Measurements from ENCODE around the gene PURB. TPM values are rescaled to one million over a fixed set of nuclear protein-coding genes. Genes with fewer than 3 reads are reported as not detected.
"Not testable (repeated sequence)": the region's sequence is repeated elsewhere in the genome, so short reads cannot be mapped to it uniquely, and the experiment has no call there.

Gene PURB
- 1 to 10 TPM; 3.7 to 9.0 (median 8.1) TPM for polyA plus RNA-seq

GRCh38 chr7:44885394-44886317 is at the start of gene PURB:
Gene PURB, minus strand, starts transcription at chr7:44885530. Its CDS starts 182 bp downstream, at chr7:44885348.
- peak within 1 kb of the TSS; percentile 87 for H3K27ac ChIP-seq (ENCODE audit: low read depth, low read length)
- 1% methylated on average over 41 to 72 of the region's 72 CpGs for WGBS, 3 donors

DNA sequence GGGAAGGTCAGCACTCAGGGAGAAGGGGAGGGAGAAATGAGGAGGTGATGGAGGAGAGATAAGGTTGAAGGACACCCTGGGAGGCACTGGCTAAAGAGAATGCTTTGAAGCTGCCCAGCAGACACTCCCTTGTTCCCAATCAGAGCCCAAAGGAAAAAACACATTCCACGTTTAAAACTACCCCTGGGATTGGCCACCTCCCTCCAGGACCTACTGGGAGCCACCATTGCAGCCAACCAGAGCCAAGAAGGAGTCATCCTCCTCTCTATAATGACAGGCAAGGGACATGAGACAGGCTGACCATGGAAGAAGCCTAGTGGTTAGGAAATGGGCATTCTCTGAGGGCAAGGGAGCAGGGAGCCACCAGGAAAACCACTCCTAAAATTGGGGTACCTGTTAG is 49.7 kb upstream of the PURB start:
- 12 to 27% (median 13%) methylated on average over 1 of the region's 1 CpG for WGBS, 3 donors
- H3K27ac ChIP-seq (ENCODE audit: low read depth, low read length), result no peak overlapping the region

- H3K27ac ChIP-seq (ENCODE audit: low read depth, low read length), result not testable (repeated sequence)
- WGBS, 3 donors, result 62 to 86% (median 79%) methylated on average over 5 of the region's 5 CpGs
These were observed 49.2 kb upstream of the PURB start for GRCh38 chr7:44934510-44934909.

GRCh38 chr7:44930921-44931320 is 45.6 kb upstream of the PURB start:
- 88 to 94% (median 93%) methylated on average over 6 of the region's 6 CpGs for WGBS, 3 donors
- H3K27ac ChIP-seq (ENCODE audit: low read depth, low read length), result no peak overlapping the region

GRCh38 chr7:44922351-44922694 is 37.0 kb upstream of the PURB start:
- WGBS, 3 donors, result 60 to 68% (median 65%) methylated on average over 8 of the region's 8 CpGs
- no peak overlapping the region for H3K27ac ChIP-seq (ENCODE audit: low read depth, low read length)

DNA sequence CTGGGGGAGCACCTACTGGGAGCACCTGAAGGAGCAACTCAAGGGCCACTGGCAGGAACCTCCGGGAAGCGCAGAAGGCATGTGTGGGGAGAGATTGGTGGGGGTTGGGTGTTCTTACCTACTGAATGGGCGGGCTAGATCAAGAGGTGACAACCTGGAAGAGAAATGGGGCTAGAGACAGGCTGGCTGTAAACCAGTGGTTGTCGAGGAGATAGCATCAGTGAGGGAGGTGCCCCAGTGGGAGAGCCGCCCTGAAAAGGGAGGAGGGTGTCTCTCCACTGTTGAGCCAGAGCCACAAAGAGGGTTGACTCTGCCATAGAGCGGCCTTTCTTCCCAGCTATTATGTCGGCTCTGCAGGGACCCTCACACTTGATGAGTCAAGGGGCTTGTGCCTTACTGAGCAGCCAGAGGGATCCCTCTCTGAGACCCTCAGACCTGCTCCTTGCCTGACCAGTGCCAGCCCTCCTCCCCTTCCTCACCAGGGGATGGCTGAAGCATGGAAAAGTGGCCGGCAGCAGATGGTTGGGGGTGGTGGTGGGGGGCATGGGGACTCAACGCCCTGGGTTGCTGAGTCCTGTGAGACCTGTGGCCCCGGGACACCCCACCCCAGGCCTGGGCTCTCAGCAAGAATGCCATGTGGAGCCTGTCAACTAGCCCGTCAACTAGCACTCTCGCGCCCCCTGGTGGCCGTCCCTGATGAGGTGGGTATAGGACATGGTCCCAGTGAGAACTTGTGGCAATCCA is 36.4 kb upstream of the PURB start:
- WGBS, 3 donors, result 35 to 38% (median 37%) methylated on average over 13 to 14 of the region's 14 CpGs
- H3K27ac ChIP-seq (ENCODE audit: low read depth, low read length), result no peak overlapping the region

DNA sequence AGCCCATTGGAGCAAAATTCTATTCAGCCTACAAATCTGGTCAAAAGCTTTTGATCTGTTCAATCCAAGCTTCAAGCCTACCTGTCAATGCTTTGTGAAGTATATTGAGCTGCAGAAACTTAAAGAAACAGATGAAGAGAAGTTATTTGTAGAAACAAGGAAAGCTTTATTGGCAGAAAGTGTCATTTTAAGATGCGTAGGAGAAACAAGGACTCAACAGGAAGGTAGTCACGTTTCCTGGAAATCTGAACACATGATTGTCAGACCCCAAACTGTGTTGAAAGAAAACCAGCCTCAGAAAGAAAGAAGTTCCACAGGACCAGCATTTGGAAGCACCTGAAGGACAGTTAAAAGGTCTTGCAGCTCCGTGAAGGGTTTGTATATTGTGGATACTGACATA is 34.8 kb upstream of the PURB start:
- WGBS, 3 donors, result 63 to 77% (median 76%) methylated on average over 3 of the region's 3 CpGs
- no peak overlapping the region for H3K27ac ChIP-seq (ENCODE audit: low read depth, low read length)

GRCh38 chr7:44918029-44918428 is 32.7 kb upstream of the PURB start:
- H3K27ac ChIP-seq (ENCODE audit: low read depth, low read length), result no peak overlapping the region

DNA sequence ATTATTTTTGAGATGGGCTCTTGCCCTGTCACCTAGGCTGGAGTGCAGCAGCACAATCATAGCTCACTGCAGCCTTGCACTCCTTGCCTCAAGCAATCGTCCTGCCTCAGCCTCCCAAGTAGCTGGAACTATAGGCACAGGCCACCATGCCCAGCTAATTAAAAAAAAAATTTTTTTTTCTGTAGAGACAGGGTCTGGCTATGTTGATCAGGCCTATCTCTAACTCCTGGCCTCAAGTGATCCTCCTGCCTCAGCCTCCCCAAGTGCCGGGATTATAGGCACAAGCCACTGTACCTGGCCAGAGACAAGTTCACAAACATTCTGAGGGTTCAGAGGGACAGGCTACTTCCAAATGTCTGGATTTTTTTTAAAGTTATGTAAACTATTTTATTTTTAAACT is 32.1 kb upstream of the PURB start:
- H3K27ac ChIP-seq (ENCODE audit: low read depth, low read length), result no peak overlapping the region
- 89 to 95% (median 91%) methylated on average over 2 of the region's 2 CpGs for WGBS, 3 donors

DNA sequence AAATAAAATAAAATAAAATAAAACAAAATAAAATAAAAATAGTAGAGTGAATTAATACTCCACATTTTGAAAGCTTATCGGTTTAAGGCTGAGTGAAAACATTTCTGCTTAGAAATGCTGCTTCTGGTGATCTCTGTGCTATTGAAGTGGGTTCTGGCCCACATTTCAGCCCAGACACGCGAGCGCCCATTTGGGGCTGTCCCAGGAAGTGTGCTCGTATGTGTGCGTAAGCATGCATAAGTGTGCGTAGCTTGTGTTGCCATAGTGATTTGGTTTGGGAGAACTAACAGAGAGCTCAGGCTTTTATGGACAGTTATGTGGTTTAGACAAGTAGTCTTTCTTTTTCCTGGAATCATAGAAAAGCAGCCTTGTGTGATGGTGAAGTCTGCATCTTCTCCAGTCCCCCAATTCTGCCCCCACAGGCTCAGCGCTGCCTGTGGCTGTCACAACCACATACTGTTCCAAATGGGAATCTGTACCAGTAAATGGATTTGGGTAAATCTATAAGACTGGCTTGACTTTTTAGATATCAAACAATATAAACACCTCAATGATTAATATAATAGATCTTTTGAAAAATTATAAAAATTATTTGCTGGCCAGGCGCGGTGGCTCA is 29.8 kb upstream of the PURB start:
- no peak overlapping the region for H3K27ac ChIP-seq (ENCODE audit: low read depth, low read length)
- WGBS, 3 donors, result 71 to 82% (median 73%) methylated on average over 10 of the region's 10 CpGs

DNA sequence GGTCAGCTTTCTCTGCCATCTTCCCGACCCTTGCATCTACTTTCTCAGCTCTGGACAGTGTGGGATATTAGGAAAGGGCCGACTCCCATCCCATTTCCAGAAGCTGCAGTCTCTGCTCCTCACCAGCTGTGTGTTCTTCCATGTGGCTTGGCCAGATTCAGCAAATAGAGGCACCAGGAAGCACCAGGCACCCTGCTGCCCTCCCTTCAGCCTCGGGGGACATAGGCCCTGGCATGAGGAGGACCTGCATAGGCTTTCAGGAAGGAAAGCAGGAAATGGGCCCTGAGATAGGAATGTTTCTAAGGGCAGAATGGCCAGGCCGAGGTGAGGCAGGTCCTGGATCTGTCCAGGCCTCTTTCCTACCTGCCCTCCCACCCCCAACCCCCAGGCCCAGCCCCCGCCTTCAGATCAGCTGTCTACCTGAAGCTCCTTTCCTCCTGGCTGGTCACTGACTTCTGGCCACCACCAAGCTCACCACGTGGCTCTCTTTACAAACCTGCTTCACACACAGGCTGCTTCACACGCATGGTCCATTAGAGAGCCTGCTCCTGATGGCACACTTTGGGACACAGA is 27.5 kb upstream of the PURB start:
- 30 to 58% (median 56%) methylated on average over 7 of the region's 7 CpGs for WGBS, 3 donors
- H3K27ac ChIP-seq (ENCODE audit: low read depth, low read length), result no peak overlapping the region

GRCh38 chr7:44911911-44912310 is 26.6 kb upstream of the PURB start:
- WGBS, 3 donors, result 54 to 71% (median 69%) methylated on average over 8 of the region's 8 CpGs
- no peak overlapping the region for H3K27ac ChIP-seq (ENCODE audit: low read depth, low read length)

GRCh38 chr7:44909596-44910389 is 24.5 kb upstream of the PURB start:
- H3K27ac ChIP-seq (ENCODE audit: low read depth, low read length), result no peak overlapping the region
- WGBS, 3 donors, result 85 to 92% (median 88%) methylated on average over 8 of the region's 8 CpGs

GRCh38 chr7:44906965-44907364 is 21.6 kb upstream of the PURB start:
- no peak overlapping the region for H3K27ac ChIP-seq (ENCODE audit: low read depth, low read length)
- 80 to 90% (median 83%) methylated on average over 8 of the region's 8 CpGs for WGBS, 3 donors

GRCh38 chr7:44905002-44905635 is 19.8 kb upstream of the PURB start:
- WGBS, 3 donors, result 80 to 89% (median 85%) methylated on average over 12 of the region's 12 CpGs

DNA sequence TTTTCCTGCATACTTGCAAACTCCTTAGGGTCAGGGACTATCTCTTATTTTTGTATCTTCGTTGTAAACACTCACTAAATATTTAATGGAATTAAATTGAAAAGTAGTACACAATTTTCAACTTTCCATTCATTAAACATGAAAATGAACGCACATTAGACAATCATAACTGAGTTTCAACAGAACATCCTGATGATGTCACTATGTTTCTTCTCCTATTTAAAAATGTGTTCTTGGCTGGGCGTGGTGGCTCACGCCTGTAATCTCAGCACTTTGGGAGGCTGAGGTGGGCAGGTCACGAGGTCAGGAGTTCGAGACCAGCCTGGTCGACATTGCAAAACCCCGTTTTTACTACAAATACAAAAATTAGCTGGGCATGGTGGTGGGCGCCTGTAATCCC is 14.1 kb upstream of the PURB start:
- WGBS, 3 donors, result 84 to 95% (median 85%) methylated on average over 9 of the region's 9 CpGs
- no peak overlapping the region for H3K27ac ChIP-seq (ENCODE audit: low read depth, low read length)

More at GRCh38 chr7:44905002-44905635, 19.8 kb upstream of the PURB start:
- H3K27ac ChIP-seq (ENCODE audit: low read depth, low read length), result no peak overlapping the region

DNA sequence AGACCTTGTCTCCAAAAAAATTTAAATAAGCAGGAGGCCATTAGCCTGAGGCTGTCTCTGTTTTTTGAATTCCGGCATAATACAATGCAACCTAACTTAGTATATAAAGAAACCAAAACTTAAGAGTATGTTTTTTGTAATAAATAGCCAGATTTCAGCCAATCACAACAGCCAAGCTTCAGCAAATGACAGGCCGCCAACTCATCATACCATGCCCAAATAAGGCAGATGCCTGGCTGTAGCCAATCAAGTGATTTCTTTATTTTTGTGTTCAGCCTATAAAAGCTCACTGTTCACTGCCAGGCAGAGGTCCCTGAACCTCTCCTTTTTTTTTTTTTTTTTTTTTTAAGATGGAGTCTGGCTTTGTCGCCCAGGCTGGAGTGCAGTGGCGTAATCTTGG is 12.7 kb upstream of the PURB start:
- H3K27ac ChIP-seq (ENCODE audit: low read depth, low read length), result no peak overlapping the region
- 96 to 99% (median 98%) methylated on average over 4 of the region's 4 CpGs for WGBS, 3 donors

GRCh38 chr7:44897309-44897708 is 12.0 kb upstream of the PURB start:
- H3K27ac ChIP-seq (ENCODE audit: low read depth, low read length), result no peak overlapping the region
- WGBS, 3 donors, result 61 to 88% (median 78%) methylated on average over 1 of the region's 1 CpG

Measured in adipose tissue (tissue), 3 donors.